ENCODE measurements around the gene TRIM4.
"Not testable (repeated sequence)": the region's sequence is repeated elsewhere in the genome, so short reads cannot be mapped to it uniquely, and the experiment has no call there.

The TRIM4 gene

DNA sequence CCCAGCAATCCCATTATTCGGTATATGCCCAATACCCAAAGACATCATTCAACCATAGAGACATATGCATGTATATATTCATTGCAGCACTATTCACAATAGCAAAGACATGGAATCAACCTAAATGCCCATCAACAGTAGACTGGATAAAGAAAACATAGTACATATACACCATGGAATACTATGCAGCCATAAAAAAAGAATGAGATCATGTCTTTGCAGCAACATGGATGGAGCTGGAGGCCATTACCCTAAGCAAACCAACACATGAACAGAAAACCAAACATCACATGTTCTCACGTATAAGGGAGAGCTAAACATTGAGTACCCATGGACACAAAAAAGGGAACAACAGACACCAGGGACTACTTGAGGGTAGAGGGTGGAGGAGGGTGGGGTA lies 29.0 kb downstream of the TRIM4 start:
- not testable (repeated sequence) for H3K4me1 ChIP-seq (ENCODE audit: control insufficient read depth in 2 of 2, insufficient read depth in 2 of 2, low read length in 2 of 2); H3K27ac ChIP-seq (ENCODE audit: low read depth in 2 of 2, low read length in 2 of 2); H3K27me3 ChIP-seq (ENCODE audit: control insufficient read depth in 2 of 2, insufficient read depth in 2 of 2, low read length in 2 of 2); H3K9me3 ChIP-seq (ENCODE audit: control insufficient read depth in 2 of 2, low read length in 2 of 2); H3K9ac ChIP-seq (ENCODE audit: low read depth in 1 of 2, low read length in 2 of 2); H3K4me3 ChIP-seq (ENCODE audit: low read length in 2 of 2)
- H3K36me3 ChIP-seq (ENCODE audit: control insufficient read depth in 2 of 2, insufficient read depth in 2 of 2, low read length in 2 of 2), result peaks cover 6 to 15% of the 10 kb centered on the region in 2 donors

DNA sequence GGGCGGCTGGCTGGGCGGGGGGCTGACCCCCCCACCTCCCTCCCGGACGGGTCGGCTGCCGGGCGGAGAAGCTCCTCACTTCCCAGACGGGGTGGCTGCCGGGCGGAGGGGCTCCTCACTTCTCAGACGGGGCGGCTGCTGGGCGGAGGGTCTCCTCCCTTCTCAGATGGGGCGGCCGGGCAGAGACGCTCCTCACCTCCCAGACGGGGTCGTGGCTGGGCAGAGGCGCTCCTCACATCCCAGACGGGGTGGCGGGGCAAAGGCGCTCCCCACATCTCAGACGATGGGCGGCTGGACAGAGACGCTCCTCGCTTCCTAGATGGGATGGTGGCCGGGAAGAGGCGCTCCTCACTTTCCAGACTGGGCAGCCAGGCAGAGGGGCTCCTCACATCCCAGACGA lies 31.0 kb downstream of the TRIM4 start:
- H3K27ac ChIP-seq (ENCODE audit: low read depth in 2 of 2, low read length in 2 of 2); H3K9me3 ChIP-seq (ENCODE audit: control insufficient read depth in 2 of 2, low read length in 2 of 2); H3K4me1 ChIP-seq (ENCODE audit: control insufficient read depth in 2 of 2, insufficient read depth in 2 of 2, low read length in 2 of 2); H3K27me3 ChIP-seq (ENCODE audit: control insufficient read depth in 2 of 2, insufficient read depth in 2 of 2, low read length in 2 of 2); H3K4me3 ChIP-seq (ENCODE audit: low read length in 2 of 2); H3K9ac ChIP-seq (ENCODE audit: low read depth in 1 of 2, low read length in 2 of 2): not testable (repeated sequence)
- peaks cover 6 to 15% of the 10 kb centered on the region in 2 donors for H3K36me3 ChIP-seq (ENCODE audit: control insufficient read depth in 2 of 2, insufficient read depth in 2 of 2, low read length in 2 of 2)

- H3K4me1 ChIP-seq (ENCODE audit: control insufficient read depth in 2 of 2, insufficient read depth in 2 of 2, low read length in 2 of 2), result no peaks in the 10 kb centered on the region
- no peak overlapping the region for H3K9ac ChIP-seq (ENCODE audit: low read depth in 1 of 2, low read length in 2 of 2)
- no peak overlapping the region for H3K4me3 ChIP-seq (ENCODE audit: low read length in 2 of 2)
- no peaks in the 10 kb centered on the region for H3K9me3 ChIP-seq (ENCODE audit: control insufficient read depth in 2 of 2, low read length in 2 of 2)
- no peak overlapping the region for H3K27ac ChIP-seq (ENCODE audit: low read depth in 2 of 2, low read length in 2 of 2)
- peaks cover 0 to under 1% of the 10 kb centered on the region in 2 donors for H3K36me3 ChIP-seq (ENCODE audit: control insufficient read depth in 2 of 2, insufficient read depth in 2 of 2, low read length in 2 of 2)
- no peaks in the 10 kb centered on the region for H3K27me3 ChIP-seq (ENCODE audit: control insufficient read depth in 2 of 2, insufficient read depth in 2 of 2, low read length in 2 of 2)
Observed at GRCh38 chr7:99881370-99881769, 38.0 kb downstream of the TRIM4 start.

GRCh38 chr7:99876933-99877332 lies 42.4 kb downstream of the TRIM4 start, which contains the start of gene OR2AE1:
Gene OR2AE1 (minus strand): TSS chr7:99877033. CDS start chr7:99877033, 0 bp downstream.
- Histone ChIP-seq H3K36me3 (ENCODE audit: control insufficient read depth in 2 of 2, insufficient read depth in 2 of 2, low read length in 2 of 2) (peaks cover 0 to 3% of the 10 kb centered on the region in 2 donors), H3K27ac (ENCODE audit: low read depth in 2 of 2, low read length in 2 of 2) (no peak within 1 kb of the TSS), H3K27me3 (ENCODE audit: control insufficient read depth in 2 of 2, insufficient read depth in 2 of 2, low read length in 2 of 2) (no peaks in the 10 kb centered on the region), H3K9me3 (ENCODE audit: control insufficient read depth in 2 of 2, low read length in 2 of 2) (no peaks in the 10 kb centered on the region), H3K4me1 (ENCODE audit: control insufficient read depth in 2 of 2, insufficient read depth in 2 of 2, low read length in 2 of 2) (no peaks in the 10 kb centered on the region), H3K4me3 (ENCODE audit: low read length in 2 of 2) (no peak within 1 kb of the TSS), H3K9ac (ENCODE audit: low read depth in 1 of 2, low read length in 2 of 2) (no peak within 1 kb of the TSS)

DNA sequence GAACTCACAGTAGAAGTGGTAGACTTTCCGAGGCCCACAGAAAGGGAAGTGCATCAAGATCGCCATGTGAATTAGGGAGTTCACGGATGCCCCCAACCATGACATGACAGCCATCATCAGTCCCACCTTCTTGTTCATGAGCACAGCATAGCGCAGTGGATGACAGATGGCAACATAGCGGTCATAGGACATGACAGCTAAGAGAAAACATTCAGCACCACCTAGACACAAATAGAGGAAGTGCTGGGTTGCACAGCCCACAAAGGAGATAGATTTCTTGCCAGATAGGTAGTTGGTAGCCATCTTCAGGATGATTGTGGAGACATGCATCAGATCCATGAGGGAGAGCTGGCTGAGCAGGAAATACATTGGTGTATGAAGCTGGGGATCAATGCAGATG lies 42.8 kb downstream of the TRIM4 start:
- Histone ChIP-seq H3K27me3 (ENCODE audit: control insufficient read depth in 2 of 2, insufficient read depth in 2 of 2, low read length in 2 of 2) (no peaks in the 10 kb centered on the region), H3K9ac (ENCODE audit: low read depth in 1 of 2, low read length in 2 of 2) (no peak overlapping the region), H3K36me3 (ENCODE audit: control insufficient read depth in 2 of 2, insufficient read depth in 2 of 2, low read length in 2 of 2) (peaks cover 0 to 3% of the 10 kb centered on the region in 2 donors)

GRCh38 chr7:99868246-99868645 lies 51.1 kb downstream of the TRIM4 start:
- H3K9me3 ChIP-seq (ENCODE audit: control insufficient read depth in 2 of 2, low read length in 2 of 2), result no peaks in the 10 kb centered on the region
- no peaks in the 10 kb centered on the region for H3K27me3 ChIP-seq (ENCODE audit: control insufficient read depth in 2 of 2, insufficient read depth in 2 of 2, low read length in 2 of 2)
- no peaks in the 10 kb centered on the region for H3K36me3 ChIP-seq (ENCODE audit: control insufficient read depth in 2 of 2, insufficient read depth in 2 of 2, low read length in 2 of 2)
- H3K4me1 ChIP-seq (ENCODE audit: control insufficient read depth in 2 of 2, insufficient read depth in 2 of 2, low read length in 2 of 2), result no peaks in the 10 kb centered on the region
- no peak overlapping the region for H3K9ac ChIP-seq (ENCODE audit: low read depth in 1 of 2, low read length in 2 of 2)
- H3K4me3 ChIP-seq (ENCODE audit: low read length in 2 of 2), result no peak overlapping the region
- no peak overlapping the region for H3K27ac ChIP-seq (ENCODE audit: low read depth in 2 of 2, low read length in 2 of 2)

More for the DNA sequence above, 42.8 kb downstream of the TRIM4 start:
- Histone ChIP-seq H3K27ac (ENCODE audit: low read depth in 2 of 2, low read length in 2 of 2) (no peak overlapping the region), H3K4me1 (ENCODE audit: control insufficient read depth in 2 of 2, insufficient read depth in 2 of 2, low read length in 2 of 2) (no peaks in the 10 kb centered on the region), H3K4me3 (ENCODE audit: low read length in 2 of 2) (no peak overlapping the region), H3K9me3 (ENCODE audit: control insufficient read depth in 2 of 2, low read length in 2 of 2) (no peaks in the 10 kb centered on the region)

GRCh38 chr7:99867477-99867876 lies 51.9 kb downstream of the TRIM4 start:
- not testable (repeated sequence) for H3K36me3 ChIP-seq (ENCODE audit: control insufficient read depth in 2 of 2, insufficient read depth in 2 of 2, low read length in 2 of 2); H3K4me3 ChIP-seq (ENCODE audit: low read length in 2 of 2); H3K9ac ChIP-seq (ENCODE audit: low read depth in 1 of 2, low read length in 2 of 2); H3K9me3 ChIP-seq (ENCODE audit: control insufficient read depth in 2 of 2, low read length in 2 of 2); H3K27me3 ChIP-seq (ENCODE audit: control insufficient read depth in 2 of 2, insufficient read depth in 2 of 2, low read length in 2 of 2); H3K27ac ChIP-seq (ENCODE audit: low read depth in 2 of 2, low read length in 2 of 2); H3K4me1 ChIP-seq (ENCODE audit: control insufficient read depth in 2 of 2, insufficient read depth in 2 of 2, low read length in 2 of 2)

DNA sequence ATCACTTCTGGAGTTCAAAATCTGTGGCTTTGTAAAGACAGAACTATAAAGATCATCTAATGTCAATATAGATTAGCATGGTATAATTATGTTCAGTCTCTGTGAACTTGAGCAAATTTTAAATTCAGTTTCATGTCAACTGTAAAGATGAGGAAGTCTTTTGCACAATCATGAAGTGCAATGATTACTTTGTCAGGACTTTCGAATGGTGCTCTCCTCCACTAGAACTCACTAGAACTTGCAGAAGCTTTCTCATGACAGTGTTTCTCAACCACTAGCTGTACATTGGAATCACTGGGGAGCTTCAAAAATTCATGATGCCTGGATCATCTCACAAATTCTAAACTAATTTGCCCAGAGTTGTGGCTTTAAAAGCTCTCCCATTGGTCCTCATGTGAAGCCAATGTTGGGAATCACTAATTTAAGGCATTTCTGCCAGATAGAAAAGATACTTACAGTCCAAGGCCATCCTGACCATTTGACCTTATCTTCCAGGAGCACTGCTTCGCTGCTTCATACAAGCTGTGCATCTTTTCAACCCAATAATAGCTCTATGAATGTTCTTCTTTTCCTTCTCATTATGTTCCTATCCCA lies 55.4 kb downstream of the TRIM4 start:
- H3K36me3 ChIP-seq (ENCODE audit: control insufficient read depth in 2 of 2, insufficient read depth in 2 of 2, low read length in 2 of 2), result no peaks in the 10 kb centered on the region
- H3K4me3 ChIP-seq (ENCODE audit: low read length in 2 of 2), result no peak overlapping the region
- no peaks in the 10 kb centered on the region for H3K4me1 ChIP-seq (ENCODE audit: control insufficient read depth in 2 of 2, insufficient read depth in 2 of 2, low read length in 2 of 2)
- H3K9ac ChIP-seq (ENCODE audit: low read depth in 1 of 2, low read length in 2 of 2), result no peak overlapping the region
- no peaks in the 10 kb centered on the region for H3K9me3 ChIP-seq (ENCODE audit: control insufficient read depth in 2 of 2, low read length in 2 of 2)
- H3K27me3 ChIP-seq (ENCODE audit: control insufficient read depth in 2 of 2, insufficient read depth in 2 of 2, low read length in 2 of 2), result no peaks in the 10 kb centered on the region
- no peak overlapping the region for H3K27ac ChIP-seq (ENCODE audit: low read depth in 2 of 2, low read length in 2 of 2)

- H3K36me3 ChIP-seq (ENCODE audit: control insufficient read depth in 2 of 2, insufficient read depth in 2 of 2, low read length in 2 of 2), result no peaks in the 10 kb centered on the region
- no peaks in the 10 kb centered on the region for H3K4me1 ChIP-seq (ENCODE audit: control insufficient read depth in 2 of 2, insufficient read depth in 2 of 2, low read length in 2 of 2)
- H3K9ac ChIP-seq (ENCODE audit: low read depth in 1 of 2, low read length in 2 of 2), result no peak overlapping the region
- H3K27ac ChIP-seq (ENCODE audit: low read depth in 2 of 2, low read length in 2 of 2), result no peak overlapping the region
- no peaks in the 10 kb centered on the region for H3K9me3 ChIP-seq (ENCODE audit: control insufficient read depth in 2 of 2, low read length in 2 of 2)
- no peak overlapping the region for H3K4me3 ChIP-seq (ENCODE audit: low read length in 2 of 2)
- H3K27me3 ChIP-seq (ENCODE audit: control insufficient read depth in 2 of 2, insufficient read depth in 2 of 2, low read length in 2 of 2), result no peaks in the 10 kb centered on the region
Observed at GRCh38 chr7:99860281-99861127, 58.8 kb downstream of the TRIM4 start.

DNA sequence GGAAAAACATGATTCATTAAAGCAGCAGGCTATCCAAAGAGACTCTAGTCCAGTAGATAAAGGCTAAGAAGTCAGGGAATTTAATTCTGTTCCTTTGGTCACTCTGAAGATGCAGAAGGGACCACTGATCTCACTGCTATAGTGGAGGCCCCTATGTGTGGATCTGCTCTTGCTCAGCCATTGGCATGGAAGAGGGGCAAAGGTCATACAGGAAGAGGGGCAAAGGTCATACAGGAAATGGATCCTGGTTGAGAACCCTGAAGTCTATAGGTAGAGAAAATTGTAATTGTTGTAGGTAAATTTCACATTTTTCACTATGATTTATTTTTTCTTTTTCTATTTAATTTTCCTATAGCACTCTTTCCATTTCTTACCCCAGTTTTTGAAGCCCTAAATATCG lies 64.1 kb downstream of the TRIM4 start:
- Histone ChIP-seq H3K9ac (ENCODE audit: low read depth in 1 of 2, low read length in 2 of 2) (no peak overlapping the region), H3K9me3 (ENCODE audit: control insufficient read depth in 2 of 2, low read length in 2 of 2) (no peaks in the 10 kb centered on the region), H3K4me3 (ENCODE audit: low read length in 2 of 2) (no peak overlapping the region), H3K36me3 (ENCODE audit: control insufficient read depth in 2 of 2, insufficient read depth in 2 of 2, low read length in 2 of 2) (no peaks in the 10 kb centered on the region), H3K27ac (ENCODE audit: low read depth in 2 of 2, low read length in 2 of 2) (no peak overlapping the region), H3K4me1 (ENCODE audit: control insufficient read depth in 2 of 2, insufficient read depth in 2 of 2, low read length in 2 of 2) (no peaks in the 10 kb centered on the region), H3K27me3 (ENCODE audit: control insufficient read depth in 2 of 2, insufficient read depth in 2 of 2, low read length in 2 of 2) (no peaks in the 10 kb centered on the region)
